K562 (cell line): ENCODE results near the gene CD46. TPM values are rescaled to one million over a fixed set of nuclear protein-coding genes. Genes with fewer than 3 reads are reported as not detected.

Source experiments
- CHAMP1 ChIP-seq: fragments of 450-650 bp; IDR thresholded peaks from 2 replicates; pipeline ENCODE4 v1.6.1; 2016; ENCODE audit warnings: mild to moderate bottlenecking
- E2F3 ChIP-seq: fragments of 250-450 bp; sonication (Bioruptor Pico); IDR thresholded peaks from 2 replicates; pipeline ENCODE4 v1.4.0; 2020; ENCODE audit warnings: mild to moderate bottlenecking
- HMG20B ChIP-seq: fragments of 250-450 bp; sonication (Bioruptor Pico); IDR thresholded peaks from 2 replicates; pipeline ENCODE4 v1.5.0; 2021; ENCODE audit warnings: mild to moderate bottlenecking
- ID3 ChIP-seq, 2 experiments: fragments of 250-450 bp in 1 of 2; fragments of 450-650 bp in 1 of 2; sonication (Bioruptor Pico) in 1 of 2; IDR thresholded peaks; 2 replicates each; pipeline versions ENCODE4 v1.6.1 to v1.8.0; 2016 to 2021; ENCODE audit warnings: mild to moderate bottlenecking in 2 of 2, moderate library complexity in 2 of 2, missing compliant biosample characterization in 1 of 2, missing genetic modification characterization in 1 of 2
- JUN ChIP-seq, 2 experiments: sonication (generic) in 1 of 2; formaldehyde crosslinking in 1 of 2; IDR thresholded peaks; 2 replicates each; pipeline versions ENCODE4 v1.6.1 to v1.8.0; 2012 to 2022; ENCODE audit warnings: borderline replicate concordance in 2 of 2, mild to moderate bottlenecking in 2 of 2, improper control_type of control experiment in 1 of 2, low read depth in 1 of 2, low read length in 1 of 2, missing genetic modification reagents in 1 of 2
- KDM2B ChIP-seq: fragments of 250-450 bp; sonication (Bioruptor Pico); IDR thresholded peaks from 2 replicates; pipeline ENCODE4 v1.8.0; 2021; ENCODE audit warnings: mild to moderate bottlenecking, moderate library complexity
- KHSRP ChIP-seq: fragments of 450-650 bp; IDR thresholded peaks from 2 replicates; pipeline ENCODE4 v1.6.1; 2017
- MAFG ChIP-seq: fragments of 450-650 bp; conservative IDR thresholded peaks from 2 replicates; pipeline ENCODE4 v1.6.1; 2016; ENCODE audit warnings: missing genetic modification characterization, missing compliant biosample characterization
- MCM5 ChIP-seq: fragments of 450-650 bp; IDR thresholded peaks from 2 replicates; pipeline ENCODE4 v1.6.1; 2016; ENCODE audit warnings: low read depth
- NFIC ChIP-seq: fragments of 450-650 bp; IDR thresholded peaks from 2 replicates; pipeline ENCODE4 v1.6.1; 2017; ENCODE audit warnings: mild to moderate bottlenecking, inconsistent platforms
- NR2F6 ChIP-seq: fragments of 450-650 bp; formaldehyde crosslinking; IDR thresholded peaks from 2 replicates; pipeline ENCODE4 v1.4.0; 2020; ENCODE audit warnings: mild to moderate bottlenecking
- PHF8 ChIP-seq: fragments of 200-600 bp; sonication (generic); IDR thresholded peaks from 2 replicates; pipeline ENCODE4 v1.6.1; 2012; ENCODE audit warnings: mixed run types, mild to moderate bottlenecking, inconsistent platforms, low read length, moderate library complexity, borderline replicate concordance
- RB1 ChIP-seq: fragments of 450-650 bp; IDR thresholded peaks from 2 replicates; pipeline ENCODE4 v1.6.1; 2017; ENCODE audit warnings: low read depth, mild to moderate bottlenecking
- SMAD3 ChIP-seq: fragments of 450-650 bp; formaldehyde crosslinking; conservative IDR thresholded peaks from 2 replicates; pipeline ENCODE4 v1.4.0; 2020; ENCODE audit warnings: mild to moderate bottlenecking
- THRAP3 ChIP-seq: fragments of 450-650 bp; IDR thresholded peaks from 2 replicates; pipeline ENCODE4 v1.6.1; 2016; ENCODE audit warnings: mild to moderate bottlenecking, inconsistent platforms, borderline replicate concordance
- TRIM24 ChIP-seq, 2 experiments: fragments of 450-650 bp; IDR thresholded peaks; 2 replicates each; pipeline ENCODE4 v1.6.1; 2016
- U2AF1 ChIP-seq: fragments of 200-400 bp; formaldehyde crosslinking; optimal IDR thresholded peaks from 2 replicates; pipeline ENCODE3; 2017; ENCODE audit warnings: mild to moderate bottlenecking, low read depth, low read length, moderate library complexity
- ZBTB33 ChIP-seq: sonication (generic); formaldehyde crosslinking; IDR thresholded peaks from 2 replicates; pipeline ENCODE4 v1.8.1; 2023; ENCODE audit warnings: mild to moderate bottlenecking, missing genetic modification reagents
- ZNF449 ChIP-seq: fragments of 250-450 bp; sonication (Bioruptor Pico); IDR thresholded peaks from 2 replicates; pipeline ENCODE4 v1.8.0; 2022; ENCODE audit warnings: moderate library complexity, mild to moderate bottlenecking, inconsistent platforms
- polyA plus RNA-seq, 8 experiments: library from polyadenylated mRNA; depleted of rRNA in 4 of 8; stranded (reverse) in 5 of 8; unstranded in 3 of 8; fragments of >200 nt; fragmentation: Nextera tagmentation in 2 of 8; fragmentation: Illumina TruSeq in 1 of 8; extraction: Ambion mirVana in 2 of 8; extraction: Trizol in 1 of 8; gene quantifications; 2 replicates each; pipeline versions ENCODE4 v1.2.1 to v1.2.3, GENCODE V29; 2011 to 2014; ENCODE audit warnings: inconsistent platforms in 1 of 8, missing spikeins in 1 of 8
- total RNA-seq, 7 experiments: library from RNA; depleted of rRNA in 6 of 7; stranded (reverse); fragments of >200 nt in 6 of 7; fragmentation: Illumina TruSeq in 2 of 7; extraction: Trizol in 2 of 7; gene quantifications; 2 replicates each; pipeline versions ENCODE4 v1.2.1 to v1.2.3, GENCODE V29; 2011 to 2021; ENCODE audit warnings: low replicate concordance in 1 of 7

The CD46 gene
- total and polyA plus RNA-seq, 9 of the 15 experiments (the other 6 are each of a cell fraction or from before 2014, with no cell fraction given): 87.9 to 374 (median 156) TPM

- TF ChIP-seq THRAP3 (no peak), MCM5 (no peak), MAFG (tag) (peak; percentile 88), RB1 (no peak), TRIM24 (IDR thresholded peaks at IDR 0.05) (no peak; a peak in 2 of 4 replicates), U2AF1 (no peak), SMAD3 (CRISPR knock-in tag) (0 out of 2 replicates have a peak, but pooled peaks have one; percentile 21), JUN (IDR thresholded peaks at IDR 0.05; ENCODE audit: borderline replicate concordance, low read depth, low read length) (peak; percentile 49; the same call in 1 of the 2 replicates), JUN (CRISPR knock-in tag; IDR thresholded peaks at IDR 0.05; ENCODE audit: borderline replicate concordance) (no peak), PHF8 (no peak; the same call in 1 of the 2 replicates), HMG20B (CRISPR knock-in tag) (no peak), E2F3 (CRISPR knock-in tag) (peak; percentile 30; the same call in 1 of the 2 replicates), ZNF449 (0 out of 2 replicates have a peak, but pooled peaks have one; percentile 64), NFIC (0 out of 2 replicates have a peak, but pooled peaks have one; percentile 23), KDM2B (CRISPR knock-in tag) (no peak), ZBTB33 (CRISPR knock-in tag) (no peak), NR2F6 (CRISPR knock-in tag) (no peak), ID3 (CRISPR knock-in tag; IDR thresholded peaks at IDR 0.05) (no peak), ID3 (tag; IDR thresholded peaks at IDR 0.05) (peak; percentile 78; the same call in 1 of the 2 replicates), KHSRP (no peak), CHAMP1 (0 out of 2 replicates have a peak, but pooled peaks have one; percentile 23)
Observed at GRCh38 chr1:207825719-207826556, 74.1 kb downstream of the CD46 start (continued).
